Neural cell (in vitro differentiated cells): ENCODE results near the gene NPNT. TPM values are rescaled to one million over a fixed set of nuclear protein-coding genes. Genes with fewer than 3 reads are reported as not detected.

Experiments
- H2AFZ ChIP-seq: fragments of 200-600, 300-800 bp; sonication (generic), shearing (Covaris generic); 2 replicates; pipeline ENCODE4 v1.6.0; 2014; ENCODE audit warnings: low read depth, mild to moderate bottlenecking, antibody characterized with exemption, low read length, moderate library complexity
- H3F3A ChIP-seq: fragments of 200-600 bp; shearing (Covaris generic); 2 replicates; pipeline ENCODE4 v1.6.1; 2016; ENCODE audit warnings: mild to moderate bottlenecking, moderate library complexity, mixed read lengths, antibody characterized with exemption, low read length; ENCODE audit not compliant: insufficient read depth, poor library complexity, severe bottlenecking
- H3K27ac ChIP-seq: fragments of 200-600, 300-800 bp; sonication (generic), shearing (Covaris generic); 2 replicates; pipeline ENCODE4 v1.5.1; 2014; ENCODE audit warnings: mild to moderate bottlenecking, low read length, moderate library complexity
- H3K27me3 ChIP-seq: fragments of 300-800, 200-600 bp; sonication (generic), shearing (Covaris generic); 2 replicates; pipeline ENCODE4 v1.6.0; 2014; ENCODE audit warnings: mild to moderate bottlenecking, low read depth, low read length, moderate library complexity; ENCODE audit not compliant: insufficient read depth
- H3K36me3 ChIP-seq: fragments of 300-800, 200-600 bp; sonication (generic), shearing (Covaris generic); 2 replicates; pipeline ENCODE4 v1.5.1; 2014; ENCODE audit warnings: mild to moderate bottlenecking, antibody characterized with exemption, low read length, moderate library complexity; ENCODE audit not compliant: insufficient read depth
- H3K4me2 ChIP-seq: fragments of 300-800, 200-600 bp; sonication (generic), shearing (Covaris generic); 2 replicates; pipeline ENCODE4 v1.6.0; 2014; ENCODE audit warnings: mild to moderate bottlenecking, low read length
- H3K4me3 ChIP-seq: fragments of 300-800, 200-600 bp; sonication (generic), shearing (Covaris generic); 2 replicates; pipeline ENCODE4 v1.5.1; 2014; ENCODE audit warnings: mild to moderate bottlenecking, low read length, moderate library complexity
- H3K79me2 ChIP-seq: fragments of 200-600 bp; shearing (Covaris generic); replicated peaks from 2 replicates; pipeline ENCODE4 v1.6.0; 2014; ENCODE audit warnings: mild to moderate bottlenecking, low read length, moderate library complexity; ENCODE audit not compliant: insufficient read depth
- H3K9ac ChIP-seq: fragments of 300-800, 200-600 bp; sonication (generic), shearing (Covaris generic); 2 replicates; pipeline ENCODE4 v1.6.1; 2016; ENCODE audit warnings: mild to moderate bottlenecking, low read length, mixed read lengths
- H3K9me2 ChIP-seq: fragments of 200-600 bp; shearing (Covaris generic); 2 replicates; pipeline ENCODE4 v1.6.1; 2016; ENCODE audit warnings: mild to moderate bottlenecking, low read length, mixed read lengths; ENCODE audit not compliant: insufficient read depth
- H3K9me3 ChIP-seq: fragments of 200-600, 300-800 bp; sonication (generic), shearing (Covaris generic); 2 replicates; pipeline ENCODE4 v1.6.1; 2016; ENCODE audit warnings: mild to moderate bottlenecking, mixed run types, low read length, moderate library complexity, mixed read lengths
- H4K20me1 ChIP-seq: fragments of 200-600 bp; shearing (Covaris generic); 2 replicates; pipeline ENCODE4 v1.6.1; 2016; ENCODE audit warnings: mild to moderate bottlenecking, mixed run types; ENCODE audit not compliant: insufficient read depth
- EP300 ChIP-seq: fragments of 450-650 bp; conservative IDR thresholded peaks from 2 replicates; pipeline ENCODE4 v1.6.1; 2014; ENCODE audit warnings: antibody characterized with exemption, mild to moderate bottlenecking, moderate library complexity; ENCODE audit not compliant: poor library complexity, severe bottlenecking
- EZH2 ChIP-seq: fragments of 200-600, 300-800 bp; shearing (Covaris generic), sonication (generic); IDR thresholded peaks from 2 replicates; pipeline ENCODE4 v1.6.1; 2014; ENCODE audit warnings: antibody characterized with exemption, low read length, borderline replicate concordance, mild to moderate bottlenecking; ENCODE audit not compliant: insufficient read depth, poor library complexity, severe bottlenecking
- MXI1 ChIP-seq: fragments of 450-650 bp; conservative IDR thresholded peaks from 2 replicates; pipeline ENCODE4 v1.6.1; 2014; ENCODE audit warnings: antibody characterized with exemption, mild to moderate bottlenecking; ENCODE audit not compliant: poor library complexity, severe bottlenecking
- POLR2AphosphoS5 ChIP-seq: IDR thresholded peaks from 2 replicates; pipeline ENCODE4 v1.6.1; 2012
- RAD21 ChIP-seq: fragments of 450-650 bp; conservative IDR thresholded peaks from 2 replicates; pipeline ENCODE4 v1.6.1; 2014; ENCODE audit warnings: antibody characterized with exemption, mild to moderate bottlenecking, moderate library complexity
- SMC3 ChIP-seq: fragments of 450-650 bp; conservative IDR thresholded peaks from 2 replicates; pipeline ENCODE4 v1.6.1; 2014; ENCODE audit warnings: antibody characterized with exemption, mild to moderate bottlenecking, moderate library complexity; ENCODE audit not compliant: poor library complexity
- TAF1 ChIP-seq: IDR thresholded peaks from 2 replicates; pipeline ENCODE4 v1.6.1; 2012; ENCODE audit warnings: low read depth
- polyA plus RNA-seq: library from polyadenylated mRNA; depleted of rRNA; stranded (reverse); fragments of >200 nt; gene quantifications from 2 replicates; pipeline ENCODE4 v1.2.3, GENCODE V29; 2014
- TF ChIP-seq, protein P1 (sequence below): IDR thresholded peaks from 2 replicates; pipeline ENCODE4 v1.6.1; 2012; ENCODE audit warnings: borderline replicate concordance
- TF ChIP-seq, protein P2 (sequence below): fragments of 450-650 bp; IDR thresholded peaks from 2 replicates; pipeline ENCODE4 v1.5.1; 2014; ENCODE audit warnings: antibody characterized with exemption, mild to moderate bottlenecking, moderate library complexity; ENCODE audit not compliant: poor library complexity, severe bottlenecking

Gene NPNT
- polyA plus RNA-seq, 1 donor from 2014 or later, result 2.6 TPM

DNA sequence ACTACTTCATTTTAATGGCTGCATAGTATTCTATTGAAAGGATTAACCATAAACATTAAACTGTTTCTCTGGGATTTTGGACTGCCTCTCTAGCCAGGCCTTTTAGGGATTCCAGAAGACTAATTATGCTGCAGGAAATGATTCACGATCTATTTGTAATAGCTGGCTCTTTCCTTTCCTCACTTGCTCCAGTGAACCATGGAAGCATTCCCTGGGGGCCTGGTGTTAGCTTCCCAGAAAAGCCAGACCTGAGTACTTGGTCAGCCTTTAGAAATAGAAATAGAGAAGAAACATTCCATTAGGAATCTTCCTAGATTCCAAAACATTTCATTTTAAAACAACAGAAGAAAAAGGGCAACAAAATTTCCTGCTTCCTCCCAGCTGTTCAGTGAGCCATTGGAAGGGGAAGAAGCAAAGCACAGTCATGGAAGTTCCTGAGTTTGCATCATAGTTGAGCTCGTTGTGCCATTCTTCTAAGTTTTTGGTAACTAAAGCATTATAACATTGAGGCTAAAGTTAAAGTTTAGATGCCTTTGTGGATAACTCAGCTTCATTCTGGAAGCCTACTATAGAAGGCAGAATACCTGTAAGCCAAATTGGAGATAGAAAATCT lies 83.5 kb downstream of the NPNT start:
- no peak overlapping the region for H3K4me3 ChIP-seq
- no peak overlapping the region for H2AFZ ChIP-seq
- H3K79me2 ChIP-seq, result no peaks in the 10 kb centered on the region
- no peaks in the 10 kb centered on the region for H3K9me3 ChIP-seq
- H3K27me3 ChIP-seq, result no peaks in the 10 kb centered on the region
- no peaks in the 10 kb centered on the region for H4K20me1 ChIP-seq
- no peak overlapping the region for H3K9ac ChIP-seq
- H3K9me2 ChIP-seq, result no peaks in the 10 kb centered on the region
- TF ChIP-seq RAD21, result no peak
- TF ChIP-seq TAF1, result no peak
- no peak for TF ChIP-seq EP300
- no peak for TF ChIP-seq EZH2
- no peak for TF ChIP-seq MXI1
- TF ChIP-seq, protein P1, sequence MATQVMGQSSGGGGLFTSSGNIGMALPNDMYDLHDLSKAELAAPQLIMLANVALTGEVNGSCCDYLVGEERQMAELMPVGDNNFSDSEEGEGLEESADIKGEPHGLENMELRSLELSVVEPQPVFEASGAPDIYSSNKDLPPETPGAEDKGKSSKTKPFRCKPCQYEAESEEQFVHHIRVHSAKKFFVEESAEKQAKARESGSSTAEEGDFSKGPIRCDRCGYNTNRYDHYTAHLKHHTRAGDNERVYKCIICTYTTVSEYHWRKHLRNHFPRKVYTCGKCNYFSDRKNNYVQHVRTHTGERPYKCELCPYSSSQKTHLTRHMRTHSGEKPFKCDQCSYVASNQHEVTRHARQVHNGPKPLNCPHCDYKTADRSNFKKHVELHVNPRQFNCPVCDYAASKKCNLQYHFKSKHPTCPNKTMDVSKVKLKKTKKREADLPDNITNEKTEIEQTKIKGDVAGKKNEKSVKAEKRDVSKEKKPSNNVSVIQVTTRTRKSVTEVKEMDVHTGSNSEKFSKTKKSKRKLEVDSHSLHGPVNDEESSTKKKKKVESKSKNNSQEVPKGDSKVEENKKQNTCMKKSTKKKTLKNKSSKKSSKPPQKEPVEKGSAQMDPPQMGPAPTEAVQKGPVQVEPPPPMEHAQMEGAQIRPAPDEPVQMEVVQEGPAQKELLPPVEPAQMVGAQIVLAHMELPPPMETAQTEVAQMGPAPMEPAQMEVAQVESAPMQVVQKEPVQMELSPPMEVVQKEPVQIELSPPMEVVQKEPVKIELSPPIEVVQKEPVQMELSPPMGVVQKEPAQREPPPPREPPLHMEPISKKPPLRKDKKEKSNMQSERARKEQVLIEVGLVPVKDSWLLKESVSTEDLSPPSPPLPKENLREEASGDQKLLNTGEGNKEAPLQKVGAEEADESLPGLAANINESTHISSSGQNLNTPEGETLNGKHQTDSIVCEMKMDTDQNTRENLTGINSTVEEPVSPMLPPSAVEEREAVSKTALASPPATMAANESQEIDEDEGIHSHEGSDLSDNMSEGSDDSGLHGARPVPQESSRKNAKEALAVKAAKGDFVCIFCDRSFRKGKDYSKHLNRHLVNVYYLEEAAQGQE, result no peak
- TF ChIP-seq POLR2AphosphoS5, result no peak
- TF ChIP-seq SMC3, result no peak
- TF ChIP-seq, protein P2, sequence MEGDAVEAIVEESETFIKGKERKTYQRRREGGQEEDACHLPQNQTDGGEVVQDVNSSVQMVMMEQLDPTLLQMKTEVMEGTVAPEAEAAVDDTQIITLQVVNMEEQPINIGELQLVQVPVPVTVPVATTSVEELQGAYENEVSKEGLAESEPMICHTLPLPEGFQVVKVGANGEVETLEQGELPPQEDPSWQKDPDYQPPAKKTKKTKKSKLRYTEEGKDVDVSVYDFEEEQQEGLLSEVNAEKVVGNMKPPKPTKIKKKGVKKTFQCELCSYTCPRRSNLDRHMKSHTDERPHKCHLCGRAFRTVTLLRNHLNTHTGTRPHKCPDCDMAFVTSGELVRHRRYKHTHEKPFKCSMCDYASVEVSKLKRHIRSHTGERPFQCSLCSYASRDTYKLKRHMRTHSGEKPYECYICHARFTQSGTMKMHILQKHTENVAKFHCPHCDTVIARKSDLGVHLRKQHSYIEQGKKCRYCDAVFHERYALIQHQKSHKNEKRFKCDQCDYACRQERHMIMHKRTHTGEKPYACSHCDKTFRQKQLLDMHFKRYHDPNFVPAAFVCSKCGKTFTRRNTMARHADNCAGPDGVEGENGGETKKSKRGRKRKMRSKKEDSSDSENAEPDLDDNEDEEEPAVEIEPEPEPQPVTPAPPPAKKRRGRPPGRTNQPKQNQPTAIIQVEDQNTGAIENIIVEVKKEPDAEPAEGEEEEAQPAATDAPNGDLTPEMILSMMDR, result no peak
- no peak overlapping the region for H3K27ac ChIP-seq
- no peaks in the 10 kb centered on the region for H3F3A ChIP-seq
- H3K36me3 ChIP-seq, result no peaks in the 10 kb centered on the region
- H3K4me2 ChIP-seq, result no peak overlapping the region

DNA sequence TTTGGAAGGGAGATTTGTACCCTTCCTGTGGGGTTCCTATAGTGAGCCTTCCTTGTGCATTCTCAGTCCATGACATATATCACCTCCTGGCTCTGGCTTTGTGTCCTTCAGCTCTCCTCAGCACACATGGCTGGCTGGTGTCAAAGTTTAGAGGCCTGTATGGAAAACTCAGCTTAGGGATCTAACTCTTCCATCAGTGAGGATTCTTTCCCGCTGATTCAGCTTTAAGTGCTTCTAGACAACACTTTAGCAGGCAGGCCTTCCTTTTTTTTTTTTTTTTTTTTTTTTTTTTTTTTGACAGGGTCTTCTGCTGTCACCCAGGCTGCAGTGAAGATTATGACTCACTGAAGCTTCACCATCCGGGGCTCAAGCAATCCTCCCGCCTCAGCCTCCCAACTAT lies 84.2 kb downstream of the NPNT start:
- TF ChIP-seq RAD21 (no peak), MXI1 (no peak), EZH2 (no peak), SMC3 (no peak), TAF1 (no peak), POLR2AphosphoS5 (no peak), EP300 (no peak)
- TF ChIP-seq, protein P2, result no peak
- TF ChIP-seq, protein P1, result no peak
- H3K4me2 ChIP-seq, result no peak overlapping the region
- H4K20me1 ChIP-seq, result no peaks in the 10 kb centered on the region
- no peak overlapping the region for H3K4me3 ChIP-seq
- no peaks in the 10 kb centered on the region for H3K27me3 ChIP-seq
- H3K79me2 ChIP-seq, result no peaks in the 10 kb centered on the region
- H2AFZ ChIP-seq, result no peak overlapping the region
- no peaks in the 10 kb centered on the region for H3F3A ChIP-seq
- H3K36me3 ChIP-seq, result no peaks in the 10 kb centered on the region
- H3K9me2 ChIP-seq, result no peaks in the 10 kb centered on the region
- no peak overlapping the region for H3K27ac ChIP-seq
- H3K9me3 ChIP-seq, result no peaks in the 10 kb centered on the region
- no peak overlapping the region for H3K9ac ChIP-seq
